Measurements from ENCODE around the gene ALKBH4. TPM values are rescaled to one million over a fixed set of nuclear protein-coding genes. Genes with fewer than 3 reads are reported as not detected.

The ALKBH4 gene
- polyA plus RNA-seq, 1 of the 3 experiments (the other 2 are of a cell fraction): 18.1 TPM

DNA sequence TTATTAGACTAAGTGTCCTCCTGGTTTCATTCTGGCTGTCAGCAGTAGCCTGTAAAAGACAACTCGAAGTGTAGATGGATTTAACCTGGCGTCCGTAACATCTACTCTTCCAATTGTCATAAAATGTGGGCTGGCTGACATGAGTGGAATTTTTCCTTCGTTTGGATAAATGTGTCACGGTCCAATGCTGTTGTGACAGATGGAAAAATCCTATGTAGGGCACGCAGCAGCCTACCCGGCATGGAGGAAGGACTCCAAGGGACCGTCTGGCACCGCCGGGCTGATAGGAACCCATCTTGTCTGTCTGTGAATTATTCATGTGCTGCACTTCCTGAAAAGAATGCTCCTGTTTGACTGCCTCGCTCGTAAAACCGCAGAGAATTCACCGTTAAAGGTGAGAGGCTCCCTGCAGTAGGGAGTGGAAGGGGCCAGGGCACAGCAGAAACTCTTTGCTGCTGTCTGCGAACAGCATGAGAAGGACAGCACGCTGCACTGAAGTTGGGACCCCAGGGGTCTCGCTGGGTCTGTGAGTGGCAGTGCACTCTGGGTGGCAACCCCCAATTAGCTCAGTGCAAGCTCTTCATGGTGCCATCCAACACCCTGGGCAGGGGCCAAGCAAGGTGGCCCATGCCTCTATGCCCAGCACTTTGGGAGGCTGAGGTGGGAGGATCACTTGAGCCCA lies 32.9 kb downstream of the ALKBH4 start:
- no peak overlapping the region for H2AFZ ChIP-seq (ENCODE audit: low read depth)
- DNase-seq: no peak
- H3K9me2 ChIP-seq: no peaks in the 10 kb centered on the region
- H3K36me3 ChIP-seq (replicated peaks in 1 of 2; ENCODE audit: control insufficient read depth in 1 of 2, insufficient read depth in 2 of 2, low read length in 1 of 2): peaks cover 3 to 12% of the 10 kb centered on the region in 2 experiments
- H3F3A ChIP-seq (replicated peaks; ENCODE audit: insufficient read depth): peaks cover 18% of the 10 kb centered on the region
- WGBS (ENCODE audit: low lambda C conversion rate): 83% methylated on average over 15 of the region's 17 CpGs
- no peaks in the 10 kb centered on the region for H3K9me3 ChIP-seq
- no peak overlapping the region for H3K4me2 ChIP-seq
- no peak for TF ChIP-seq FOXJ3 (CRISPR knock-in tag; IDR thresholded peaks at IDR 0.05)
- TF ChIP-seq YY1 (IDR thresholded peaks at IDR 0.05; ENCODE audit: low read depth): no peak
- TF ChIP-seq FOSL2 (IDR thresholded peaks at IDR 0.05; ENCODE audit: borderline replicate concordance, low read depth): no peak
- TF ChIP-seq, protein P1, sequence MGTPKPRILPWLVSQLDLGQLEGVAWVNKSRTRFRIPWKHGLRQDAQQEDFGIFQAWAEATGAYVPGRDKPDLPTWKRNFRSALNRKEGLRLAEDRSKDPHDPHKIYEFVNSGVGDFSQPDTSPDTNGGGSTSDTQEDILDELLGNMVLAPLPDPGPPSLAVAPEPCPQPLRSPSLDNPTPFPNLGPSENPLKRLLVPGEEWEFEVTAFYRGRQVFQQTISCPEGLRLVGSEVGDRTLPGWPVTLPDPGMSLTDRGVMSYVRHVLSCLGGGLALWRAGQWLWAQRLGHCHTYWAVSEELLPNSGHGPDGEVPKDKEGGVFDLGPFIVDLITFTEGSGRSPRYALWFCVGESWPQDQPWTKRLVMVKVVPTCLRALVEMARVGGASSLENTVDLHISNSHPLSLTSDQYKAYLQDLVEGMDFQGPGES (IDR thresholded peaks at IDR 0.05; ENCODE audit: low read depth, low read length): no peak
- no peak for TF ChIP-seq TCF12 (IDR thresholded peaks at IDR 0.05)
- TF ChIP-seq, protein P2, sequence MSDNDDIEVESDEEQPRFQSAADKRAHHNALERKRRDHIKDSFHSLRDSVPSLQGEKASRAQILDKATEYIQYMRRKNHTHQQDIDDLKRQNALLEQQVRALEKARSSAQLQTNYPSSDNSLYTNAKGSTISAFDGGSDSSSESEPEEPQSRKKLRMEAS (IDR thresholded peaks at IDR 0.05; ENCODE audit: low read depth): no peak
- no peak for TF ChIP-seq FOXM1 (IDR thresholded peaks at IDR 0.05; ENCODE audit: low read depth)
- TF ChIP-seq MXI1 (IDR thresholded peaks at IDR 0.05; ENCODE audit: low read depth, low read length): no peak
- TF ChIP-seq NFIC (IDR thresholded peaks at IDR 0.05; ENCODE audit: borderline replicate concordance): no peak
- TF ChIP-seq SIN3A (IDR thresholded peaks at IDR 0.05; ENCODE audit: borderline replicate concordance, low read depth, low read length): no peak
- ChIA-PET CTCF (interaction anchor here (1.4 to 2.1 kb wide), 2 partner anchors 19 to 27 kb away, joined by 5 to 9 read pairs; no protein-coding TSS in a partner anchor), POLR2A (no interaction called here)
- no peaks in the 10 kb centered on the region for H4K20me1 ChIP-seq (ENCODE audit: insufficient read depth)
- H3K9ac ChIP-seq: no peak overlapping the region
- no peaks in the 10 kb centered on the region for H3K27me3 ChIP-seq (ENCODE audit: insufficient read depth)
- H3K4me1 ChIP-seq (ENCODE audit: control insufficient read depth in 1 of 2, insufficient read depth in 2 of 2, low read depth in 1 of 2, low read length in 1 of 2): peaks cover 8 to 11% of the 10 kb centered on the region in 2 experiments; a peak in 2 of 4 replicates
- H3K27ac ChIP-seq (ENCODE audit: low read depth in 2 of 2, low read length in 1 of 2): peak overlapping the region in 1 of 2 experiments; percentile 3; a peak in 2 of 4 replicates
- no peak overlapping the region for H3K4me3 ChIP-seq (ENCODE audit: low read depth in 2 of 2, low read length in 1 of 2)
- H3K79me2 ChIP-seq (ENCODE audit: insufficient read depth): peaks cover 32% of the 10 kb centered on the region

DNA sequence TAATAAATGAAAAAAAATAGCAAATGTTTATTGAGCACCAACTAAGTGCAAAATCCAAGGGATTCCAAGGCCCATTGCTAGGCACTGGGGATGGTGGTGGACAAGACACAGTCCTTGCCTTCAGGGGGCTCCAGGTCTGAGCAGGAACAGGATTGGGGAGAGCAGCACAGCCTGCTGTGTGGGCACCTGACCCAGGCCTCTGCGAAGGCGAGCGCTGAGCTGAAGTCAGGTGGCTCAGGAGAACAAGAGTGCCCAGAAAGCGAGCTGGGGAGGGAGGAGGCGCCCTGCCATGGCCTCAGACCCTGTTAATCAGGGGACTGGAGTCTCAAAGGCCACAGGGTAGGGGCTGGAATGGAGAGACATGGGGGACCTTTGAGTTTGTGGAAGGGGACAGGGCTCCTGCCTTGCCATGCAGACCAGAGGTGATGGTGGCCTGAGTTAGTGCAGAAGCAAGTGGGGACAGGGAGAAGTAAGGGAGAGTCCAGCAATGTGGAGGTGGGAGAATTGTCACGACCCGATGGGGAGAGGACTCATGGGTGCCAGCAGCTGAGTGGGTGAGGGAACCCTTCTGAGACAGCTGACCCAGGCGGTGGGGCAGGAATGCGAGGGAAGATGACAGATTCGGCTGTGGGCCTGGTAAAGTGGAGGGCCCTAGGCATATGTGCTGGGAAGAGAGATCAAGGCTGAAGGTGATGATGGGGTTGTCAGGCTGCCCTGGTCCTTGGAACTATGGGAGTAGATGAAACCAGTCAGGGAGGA lies 35.3 kb downstream of the ALKBH4 start:
- Histone ChIP-seq H3K79me2 (ENCODE audit: insufficient read depth) (peaks cover 8% of the 10 kb centered on the region; the same call in 1 of the 2 replicates), H3K4me1 (ENCODE audit: control insufficient read depth in 1 of 2, insufficient read depth in 2 of 2, low read depth in 1 of 2, low read length in 1 of 2) (peaks cover 2 to 3% of the 10 kb centered on the region in 2 experiments; a peak in 2 of 4 replicates), H3F3A (replicated peaks; ENCODE audit: insufficient read depth) (peaks cover 18% of the 10 kb centered on the region), H3K9ac (no peak overlapping the region), H3K4me3 (ENCODE audit: low read depth in 2 of 2, low read length in 1 of 2) (no peak overlapping the region), H4K20me1 (ENCODE audit: insufficient read depth) (no peaks in the 10 kb centered on the region), H3K36me3 (replicated peaks in 1 of 2; ENCODE audit: control insufficient read depth in 1 of 2, insufficient read depth in 2 of 2, low read length in 1 of 2) (peaks cover 9 to 25% of the 10 kb centered on the region in 2 experiments), H2AFZ (ENCODE audit: low read depth) (no peak overlapping the region), H3K9me3 (no peaks in the 10 kb centered on the region), H3K4me2 (no peak overlapping the region), H3K27ac (ENCODE audit: low read depth in 2 of 2, low read length in 1 of 2) (no peak overlapping the region), H3K27me3 (ENCODE audit: insufficient read depth) (no peaks in the 10 kb centered on the region), H3K9me2 (no peaks in the 10 kb centered on the region)
- POLR2A ChIA-PET: no interaction called here
- CTCF ChIA-PET: interaction anchor here (1.0 to 3.4 kb wide), 3 partner anchors 17 to 23 kb away, joined by 3 to 11 read pairs (median 5); no protein-coding TSS in a partner anchor
- TF ChIP-seq CHD2 (IDR thresholded peaks at IDR 0.05; ENCODE audit: low read length, partially characterized antibody) (no peak), MXI1 (IDR thresholded peaks at IDR 0.05; ENCODE audit: low read depth, low read length) (no peak), EP300 (IDR thresholded peaks at IDR 0.05; ENCODE audit: borderline replicate concordance in 1 of 2, low read depth in 1 of 2, low read length in 1 of 2) (no peak), SIN3A (IDR thresholded peaks at IDR 0.05; ENCODE audit: borderline replicate concordance, low read depth, low read length) (no peak; the same call in 1 of the 2 replicates), POLR2AphosphoS5 (IDR thresholded peaks at IDR 0.05; ENCODE audit: low read depth, low read length) (0 out of 2 replicates have a peak, but pooled peaks have one; percentile 27), GABPA (IDR thresholded peaks at IDR 0.05; ENCODE audit: low read depth) (no peak)
- TF ChIP-seq, protein P2 (IDR thresholded peaks at IDR 0.05; ENCODE audit: low read depth): no peak
- TF ChIP-seq, protein P3, sequence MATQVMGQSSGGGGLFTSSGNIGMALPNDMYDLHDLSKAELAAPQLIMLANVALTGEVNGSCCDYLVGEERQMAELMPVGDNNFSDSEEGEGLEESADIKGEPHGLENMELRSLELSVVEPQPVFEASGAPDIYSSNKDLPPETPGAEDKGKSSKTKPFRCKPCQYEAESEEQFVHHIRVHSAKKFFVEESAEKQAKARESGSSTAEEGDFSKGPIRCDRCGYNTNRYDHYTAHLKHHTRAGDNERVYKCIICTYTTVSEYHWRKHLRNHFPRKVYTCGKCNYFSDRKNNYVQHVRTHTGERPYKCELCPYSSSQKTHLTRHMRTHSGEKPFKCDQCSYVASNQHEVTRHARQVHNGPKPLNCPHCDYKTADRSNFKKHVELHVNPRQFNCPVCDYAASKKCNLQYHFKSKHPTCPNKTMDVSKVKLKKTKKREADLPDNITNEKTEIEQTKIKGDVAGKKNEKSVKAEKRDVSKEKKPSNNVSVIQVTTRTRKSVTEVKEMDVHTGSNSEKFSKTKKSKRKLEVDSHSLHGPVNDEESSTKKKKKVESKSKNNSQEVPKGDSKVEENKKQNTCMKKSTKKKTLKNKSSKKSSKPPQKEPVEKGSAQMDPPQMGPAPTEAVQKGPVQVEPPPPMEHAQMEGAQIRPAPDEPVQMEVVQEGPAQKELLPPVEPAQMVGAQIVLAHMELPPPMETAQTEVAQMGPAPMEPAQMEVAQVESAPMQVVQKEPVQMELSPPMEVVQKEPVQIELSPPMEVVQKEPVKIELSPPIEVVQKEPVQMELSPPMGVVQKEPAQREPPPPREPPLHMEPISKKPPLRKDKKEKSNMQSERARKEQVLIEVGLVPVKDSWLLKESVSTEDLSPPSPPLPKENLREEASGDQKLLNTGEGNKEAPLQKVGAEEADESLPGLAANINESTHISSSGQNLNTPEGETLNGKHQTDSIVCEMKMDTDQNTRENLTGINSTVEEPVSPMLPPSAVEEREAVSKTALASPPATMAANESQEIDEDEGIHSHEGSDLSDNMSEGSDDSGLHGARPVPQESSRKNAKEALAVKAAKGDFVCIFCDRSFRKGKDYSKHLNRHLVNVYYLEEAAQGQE (IDR thresholded peaks at IDR 0.05; ENCODE audit: low read depth, low read length): no peak
- TF ChIP-seq, protein P4, sequence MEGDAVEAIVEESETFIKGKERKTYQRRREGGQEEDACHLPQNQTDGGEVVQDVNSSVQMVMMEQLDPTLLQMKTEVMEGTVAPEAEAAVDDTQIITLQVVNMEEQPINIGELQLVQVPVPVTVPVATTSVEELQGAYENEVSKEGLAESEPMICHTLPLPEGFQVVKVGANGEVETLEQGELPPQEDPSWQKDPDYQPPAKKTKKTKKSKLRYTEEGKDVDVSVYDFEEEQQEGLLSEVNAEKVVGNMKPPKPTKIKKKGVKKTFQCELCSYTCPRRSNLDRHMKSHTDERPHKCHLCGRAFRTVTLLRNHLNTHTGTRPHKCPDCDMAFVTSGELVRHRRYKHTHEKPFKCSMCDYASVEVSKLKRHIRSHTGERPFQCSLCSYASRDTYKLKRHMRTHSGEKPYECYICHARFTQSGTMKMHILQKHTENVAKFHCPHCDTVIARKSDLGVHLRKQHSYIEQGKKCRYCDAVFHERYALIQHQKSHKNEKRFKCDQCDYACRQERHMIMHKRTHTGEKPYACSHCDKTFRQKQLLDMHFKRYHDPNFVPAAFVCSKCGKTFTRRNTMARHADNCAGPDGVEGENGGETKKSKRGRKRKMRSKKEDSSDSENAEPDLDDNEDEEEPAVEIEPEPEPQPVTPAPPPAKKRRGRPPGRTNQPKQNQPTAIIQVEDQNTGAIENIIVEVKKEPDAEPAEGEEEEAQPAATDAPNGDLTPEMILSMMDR (IDR thresholded peaks at IDR 0.05): no peak
- no peak for DNase-seq
- 91% methylated on average over 10 of the region's 10 CpGs for WGBS (ENCODE audit: low lambda C conversion rate)

All from SK-N-SH (cell line).